RWPE1 (cell line): Measurements from ENCODE around the gene KLHL21.

Experiments used
- CTCF ChIA-PET: fragments of 350-600 bp; sonication (Branson Sonifier 250); formaldehyde crosslinking; extraction: SDS; loops from one replicate; lab custom pipeline; 2021; lab: Yijun Ruan, JAX
- POLR2A ChIA-PET: fragments of 400-600 bp; formaldehyde crosslinking; extraction: SDS; loops from one replicate; lab custom pipeline; 2020; ENCODE audit warnings: antibody characterized with exemption; ENCODE audit not compliant: low non-redundant PET; lab: Yijun Ruan, JAX
- DNase-seq: peaks from one replicate; pipeline ENCODE4 v3.0.0; 2012; ENCODE audit warnings: low spot score
- H3K27ac ChIP-seq: fragments of 450-650 bp; 2 replicates; pipeline ENCODE4 v1.5.1; 2017
- TF ChIP-seq, protein P1 (sequence below): fragments of 450-650 bp; conservative IDR thresholded peaks from 2 replicates; pipeline ENCODE4 v1.5.1; 2017; ENCODE audit warnings: low read depth, mild to moderate bottlenecking

The KLHL21 gene

DNA sequence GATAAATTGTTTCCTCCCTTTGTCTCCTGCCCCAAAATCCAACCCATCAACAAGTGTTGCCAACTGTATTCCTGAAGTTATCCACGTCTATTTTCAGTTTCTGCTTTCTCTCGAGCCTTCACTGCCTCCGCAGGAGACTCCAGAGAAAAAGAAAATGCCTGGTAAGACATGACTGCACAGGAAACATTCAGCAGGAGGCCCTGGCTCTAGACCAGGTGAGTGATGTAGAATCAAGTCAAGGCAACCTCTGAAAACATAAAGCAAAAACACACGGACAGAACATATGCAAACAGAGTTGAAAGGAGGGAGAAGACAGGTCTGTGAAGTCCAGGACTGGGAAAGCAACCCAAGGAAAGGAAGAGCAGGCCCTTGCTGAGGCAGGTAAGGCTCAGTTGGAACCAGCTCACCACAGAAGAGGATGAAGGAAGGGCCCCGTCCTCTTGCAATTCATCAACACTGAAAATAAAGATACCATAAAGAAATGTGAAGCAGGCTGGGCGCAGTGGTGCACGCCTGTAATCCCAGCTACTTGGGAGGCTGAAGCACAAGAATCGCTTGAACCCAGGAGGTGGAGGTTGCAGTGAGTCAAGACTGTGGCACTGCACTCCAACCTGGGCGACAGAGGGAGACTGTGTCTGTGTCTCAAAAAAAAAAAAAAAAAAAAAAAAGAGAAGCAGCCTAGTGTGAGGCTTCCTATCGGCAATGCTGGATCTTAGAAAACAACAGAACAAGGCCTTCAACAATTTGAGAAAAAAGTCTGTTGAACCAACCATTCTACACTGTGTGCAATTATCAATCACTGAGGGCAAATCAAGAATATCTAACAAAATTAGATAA is 57.2 kb downstream of the KLHL21 start:
- TF ChIP-seq, protein P1, sequence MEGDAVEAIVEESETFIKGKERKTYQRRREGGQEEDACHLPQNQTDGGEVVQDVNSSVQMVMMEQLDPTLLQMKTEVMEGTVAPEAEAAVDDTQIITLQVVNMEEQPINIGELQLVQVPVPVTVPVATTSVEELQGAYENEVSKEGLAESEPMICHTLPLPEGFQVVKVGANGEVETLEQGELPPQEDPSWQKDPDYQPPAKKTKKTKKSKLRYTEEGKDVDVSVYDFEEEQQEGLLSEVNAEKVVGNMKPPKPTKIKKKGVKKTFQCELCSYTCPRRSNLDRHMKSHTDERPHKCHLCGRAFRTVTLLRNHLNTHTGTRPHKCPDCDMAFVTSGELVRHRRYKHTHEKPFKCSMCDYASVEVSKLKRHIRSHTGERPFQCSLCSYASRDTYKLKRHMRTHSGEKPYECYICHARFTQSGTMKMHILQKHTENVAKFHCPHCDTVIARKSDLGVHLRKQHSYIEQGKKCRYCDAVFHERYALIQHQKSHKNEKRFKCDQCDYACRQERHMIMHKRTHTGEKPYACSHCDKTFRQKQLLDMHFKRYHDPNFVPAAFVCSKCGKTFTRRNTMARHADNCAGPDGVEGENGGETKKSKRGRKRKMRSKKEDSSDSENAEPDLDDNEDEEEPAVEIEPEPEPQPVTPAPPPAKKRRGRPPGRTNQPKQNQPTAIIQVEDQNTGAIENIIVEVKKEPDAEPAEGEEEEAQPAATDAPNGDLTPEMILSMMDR = no peak
- POLR2A ChIA-PET = no interaction called here
- DNase-seq = no peak
- CTCF ChIA-PET = interaction anchor here (0.6 kb wide), 1 partner anchor 174 kb away, joined by 12 read pairs; no protein-coding TSS in a partner anchor
- peak overlapping the region; percentile 65 for H3K27ac ChIP-seq

DNA sequence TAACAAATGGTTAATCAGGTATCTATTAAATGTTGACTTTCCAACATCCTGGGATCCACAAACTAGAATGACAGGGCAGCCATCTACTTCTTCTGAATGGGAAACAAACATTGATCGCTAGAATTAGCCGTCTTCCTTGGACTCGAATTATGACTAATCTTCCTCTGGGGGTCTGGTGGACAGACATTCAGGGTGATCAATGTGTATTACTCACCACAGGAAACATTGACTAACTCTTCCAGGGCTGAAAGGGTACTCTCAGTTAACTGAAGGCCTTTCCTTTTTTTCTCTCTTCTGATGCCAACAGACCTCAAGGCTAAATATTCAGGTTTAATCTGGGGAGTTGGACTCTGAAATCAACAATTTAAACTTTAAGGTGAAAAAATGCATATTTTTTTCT is 57.8 kb downstream of the KLHL21 start:
- TF ChIP-seq, protein P1 = no peak
- no peak overlapping the region for H3K27ac ChIP-seq
- CTCF ChIA-PET = no interaction called here
- POLR2A ChIA-PET = no interaction called here
- peak; percentile 58 for DNase-seq
